NB4 (cell line): ENCODE measurements around the gene STAT5B.
A peak's percentile ranks its signal among the peaks of the same experiment; 100 is the strongest.
"Not testable (repeated sequence)": the region's sequence is repeated elsewhere in the genome, so short reads cannot be mapped to it uniquely, and the experiment has no call there.

Experiments used
- DNase-seq: peaks from one replicate; pipeline ENCODE4 v3.0.0; 2010; ENCODE audit warnings: low read depth
- H3K4me3 ChIP-seq: one replicate; pipeline ENCODE4 v1.5.1; 2011; ENCODE audit warnings: mild to moderate bottlenecking, low read depth, low read length, moderate library complexity
- MYC ChIP-seq: IDR thresholded peaks from 2 replicates; pipeline ENCODE4 v1.6.1; 2011; ENCODE audit warnings: low read depth, low read length
- POLR2A ChIP-seq: IDR thresholded peaks from 2 replicates; pipeline ENCODE4 v1.6.1; 2011; ENCODE audit warnings: mild to moderate bottlenecking; ENCODE audit not compliant: insufficient read length; ENCODE audit errors: extremely low read depth
- TF ChIP-seq, protein P1 (sequence below): IDR thresholded peaks from 2 replicates; pipeline ENCODE4 v1.6.1; 2011; ENCODE audit warnings: low read depth, low read length
- TF ChIP-seq, protein P2 (sequence below): IDR thresholded peaks from one replicate; pipeline ENCODE4 v1.5.1; 2012; ENCODE audit warnings: low read depth, low read length

Gene STAT5B

GRCh38 chr17:42210046-42210445, 66.1 kb downstream of the STAT5B start:
- DNase-seq, result no peak
- H3K4me3 ChIP-seq, result no peak overlapping the region
- TF ChIP-seq MYC, result no peak
- no peak for TF ChIP-seq POLR2A
- TF ChIP-seq, protein P1, sequence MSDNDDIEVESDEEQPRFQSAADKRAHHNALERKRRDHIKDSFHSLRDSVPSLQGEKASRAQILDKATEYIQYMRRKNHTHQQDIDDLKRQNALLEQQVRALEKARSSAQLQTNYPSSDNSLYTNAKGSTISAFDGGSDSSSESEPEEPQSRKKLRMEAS, result no peak
- TF ChIP-seq, protein P2, sequence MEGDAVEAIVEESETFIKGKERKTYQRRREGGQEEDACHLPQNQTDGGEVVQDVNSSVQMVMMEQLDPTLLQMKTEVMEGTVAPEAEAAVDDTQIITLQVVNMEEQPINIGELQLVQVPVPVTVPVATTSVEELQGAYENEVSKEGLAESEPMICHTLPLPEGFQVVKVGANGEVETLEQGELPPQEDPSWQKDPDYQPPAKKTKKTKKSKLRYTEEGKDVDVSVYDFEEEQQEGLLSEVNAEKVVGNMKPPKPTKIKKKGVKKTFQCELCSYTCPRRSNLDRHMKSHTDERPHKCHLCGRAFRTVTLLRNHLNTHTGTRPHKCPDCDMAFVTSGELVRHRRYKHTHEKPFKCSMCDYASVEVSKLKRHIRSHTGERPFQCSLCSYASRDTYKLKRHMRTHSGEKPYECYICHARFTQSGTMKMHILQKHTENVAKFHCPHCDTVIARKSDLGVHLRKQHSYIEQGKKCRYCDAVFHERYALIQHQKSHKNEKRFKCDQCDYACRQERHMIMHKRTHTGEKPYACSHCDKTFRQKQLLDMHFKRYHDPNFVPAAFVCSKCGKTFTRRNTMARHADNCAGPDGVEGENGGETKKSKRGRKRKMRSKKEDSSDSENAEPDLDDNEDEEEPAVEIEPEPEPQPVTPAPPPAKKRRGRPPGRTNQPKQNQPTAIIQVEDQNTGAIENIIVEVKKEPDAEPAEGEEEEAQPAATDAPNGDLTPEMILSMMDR, result no peak

DNA sequence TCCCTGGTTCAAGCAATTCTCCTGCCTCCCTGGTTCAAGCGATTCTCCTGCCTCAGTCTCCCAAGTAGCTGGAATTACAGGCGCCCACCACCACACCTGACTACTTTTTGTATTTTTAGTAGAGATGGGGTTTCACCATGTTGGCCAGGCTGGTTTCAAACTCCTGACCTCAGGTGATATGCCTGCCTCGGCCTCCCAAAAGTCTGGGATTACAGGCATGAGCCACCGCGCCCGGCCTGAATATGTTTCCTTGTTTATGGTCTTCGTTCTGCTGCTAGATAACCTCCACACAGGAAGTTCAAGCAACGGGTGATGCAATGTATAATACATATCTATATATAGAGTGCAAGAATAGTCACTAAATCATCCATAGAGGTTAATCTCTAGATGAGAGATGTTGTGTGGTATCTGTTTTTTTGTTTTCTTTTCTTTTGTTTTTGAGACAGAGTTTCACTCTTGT, 70.0 kb downstream of the STAT5B start:
- DNase-seq, result peak; percentile 37
- not testable (repeated sequence) for H3K4me3 ChIP-seq

- H3K4me3 ChIP-seq, result no peak overlapping the region
- DNase-seq, result no peak
- no peak for TF ChIP-seq MYC
- TF ChIP-seq, protein P1, result no peak
- TF ChIP-seq, protein P2, result no peak
Observed at GRCh38 chr17:42203354-42203753, 72.8 kb downstream of the STAT5B start.

DNA sequence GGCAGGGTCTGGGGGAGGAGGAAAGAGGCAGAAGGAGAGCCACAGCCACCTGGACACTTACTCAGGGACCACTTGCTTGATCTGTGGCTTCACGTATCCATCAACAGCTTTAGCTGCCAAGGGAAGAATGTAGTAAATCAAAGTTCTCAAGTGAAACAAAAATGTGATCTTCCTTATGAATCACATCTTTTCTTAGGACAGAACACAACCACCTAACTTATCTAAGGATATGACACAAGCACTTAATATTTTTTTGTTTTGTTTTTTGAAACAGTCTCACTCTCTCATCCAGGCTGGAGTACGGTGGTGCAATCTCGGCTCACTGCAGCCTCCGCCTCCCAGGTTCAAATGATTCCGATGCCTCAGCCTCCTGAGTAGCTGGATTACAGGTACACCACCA, 73.5 kb downstream of the STAT5B start:
- no peak overlapping the region for H3K4me3 ChIP-seq
- DNase-seq, result no peak
- TF ChIP-seq MYC, result no peak
- TF ChIP-seq, protein P1, result no peak
- TF ChIP-seq POLR2A, result no peak

GRCh38 chr17:42202159-42202558, 74.0 kb downstream of the STAT5B start:
- TF ChIP-seq, protein P1, result no peak
- TF ChIP-seq POLR2A (no peak), MYC (no peak)
- TF ChIP-seq, protein P2, result no peak
- no peak for DNase-seq
- no peak overlapping the region for H3K4me3 ChIP-seq

DNA sequence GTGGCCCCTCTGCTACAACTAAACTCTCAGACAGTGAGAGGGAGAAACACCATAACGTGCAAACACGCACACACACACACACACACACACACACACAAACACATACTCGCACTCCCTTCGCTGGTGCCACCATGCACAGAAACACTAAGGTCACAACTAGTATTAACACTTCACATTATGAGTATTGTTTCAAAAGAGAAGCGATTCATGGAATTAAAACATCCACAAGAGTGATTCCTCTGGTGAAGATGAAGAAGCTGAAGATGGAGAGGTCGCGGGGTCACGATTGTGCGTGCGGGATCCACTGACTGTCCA, 74.8 kb downstream of the STAT5B start:
- TF ChIP-seq, protein P1, result no peak
- TF ChIP-seq POLR2A, result no peak
- TF ChIP-seq MYC, result no peak
- TF ChIP-seq, protein P2, result no peak

GRCh38 chr17:42200706-42201457, 75.3 kb downstream of the STAT5B start:
- TF ChIP-seq, protein P1, result peak; percentile 52
- TF ChIP-seq MYC, result no peak
- no peak overlapping the region for H3K4me3 ChIP-seq
- DNase-seq, result no peak

More for the DNA sequence above, 74.8 kb downstream of the STAT5B start:
- no peak for DNase-seq
- H3K4me3 ChIP-seq, result no peak overlapping the region
